SK-N-SH (cell line): ENCODE results near the gene DLX4.

Experiments used
- CTCF ChIP-seq: fragments of 200-600 bp; sonication (generic); IDR thresholded peaks from 2 replicates; pipeline ENCODE4 v1.6.1; 2017; ENCODE audit warnings: antibody characterized with exemption, mild to moderate bottlenecking, moderate library complexity
- EP300 ChIP-seq, 2 experiments: IDR thresholded peaks; 2 replicates each; pipeline versions ENCODE4 v1.4.0 to v1.6.1; 2012; ENCODE audit warnings: borderline replicate concordance in 1 of 2, low read depth in 1 of 2, low read length in 1 of 2
- EZH2phosphoT487 ChIP-seq: fragments of 200-600 bp; sonication (generic); IDR thresholded peaks from 2 replicates; pipeline ENCODE4 v1.6.1; 2017; ENCODE audit warnings: low read depth, mixed run types, mild to moderate bottlenecking, antibody characterized with exemption, moderate library complexity, borderline replicate concordance
- GATA2 ChIP-seq: sonication (generic); formaldehyde crosslinking; IDR thresholded peaks from 2 replicates; pipeline ENCODE4 v1.5.0; 2020; ENCODE audit warnings: mild to moderate bottlenecking, missing genetic modification reagents
- JUND ChIP-seq: IDR thresholded peaks from 2 replicates; pipeline ENCODE4 v1.4.0; 2012
- MAX ChIP-seq: IDR thresholded peaks from 2 replicates; pipeline ENCODE4 v1.4.0; 2012; ENCODE audit warnings: low read depth
- NFIC ChIP-seq: IDR thresholded peaks from 2 replicates; pipeline ENCODE4 v1.4.0; 2012; ENCODE audit warnings: borderline replicate concordance
- RCOR1 ChIP-seq: fragments of 150-350 bp; IDR thresholded peaks from 2 replicates; pipeline ENCODE4 v1.6.1; 2017; ENCODE audit warnings: antibody characterized with exemption, low read length
- REST ChIP-seq: IDR thresholded peaks from 2 replicates; pipeline ENCODE4 v1.6.1; 2012; ENCODE audit warnings: mild to moderate bottlenecking, low read depth, low read length, moderate library complexity
- RXRA ChIP-seq: IDR thresholded peaks from 2 replicates; pipeline ENCODE4 v1.4.0; 2012; ENCODE audit warnings: low read depth, mild to moderate bottlenecking, borderline replicate concordance
- SIN3A ChIP-seq: IDR thresholded peaks from 2 replicates; pipeline ENCODE4 v1.6.1; 2012; ENCODE audit warnings: low read depth, mild to moderate bottlenecking, low read length, moderate library complexity, borderline replicate concordance
- SMC3 ChIP-seq: IDR thresholded peaks from 2 replicates; pipeline ENCODE4 v1.6.1; 2012; ENCODE audit warnings: low read depth, low read length, improper control_type of control experiment
- TCF12 ChIP-seq: IDR thresholded peaks from 2 replicates; pipeline ENCODE4 v1.4.0; 2012
- ZBTB33 ChIP-seq: IDR thresholded peaks from 2 replicates; pipeline ENCODE4 v1.4.0; 2012; ENCODE audit warnings: low read depth, borderline replicate concordance

GRCh38 chr17:49995055-49995738 lies 26.2 kb downstream of the DLX4 start, which contains the start of gene DLX3:
- TF ChIP-seq SIN3A: no peak
- TF ChIP-seq JUND: no peak
- TF ChIP-seq CTCF: no peak
- TF ChIP-seq RXRA: no peak
- TF ChIP-seq GATA2: no peak
- no peak for TF ChIP-seq EP300 (IDR thresholded peaks at IDR 0.05; ENCODE audit: borderline replicate concordance in 1 of 2, low read depth in 1 of 2, low read length in 1 of 2)
- no peak for TF ChIP-seq TCF12
- no peak for TF ChIP-seq EZH2phosphoT487
- TF ChIP-seq ZBTB33: no peak
- no peak for TF ChIP-seq MAX
- TF ChIP-seq NFIC: no peak
- no peak for TF ChIP-seq RCOR1
- TF ChIP-seq REST: no peak
- TF ChIP-seq SMC3: no peak
